ENCODE results near the gene CSF1.

Gene CSF1

GRCh38 chr1:109883248-109883955 lies 27.2 kb upstream of the CSF1 start:
- DNase-seq, result peak; percentile 64

- DNase-seq, result peak; percentile 66
Observed at GRCh38 chr1:109884242-109884891, 26.3 kb upstream of the CSF1 start.

GRCh38 chr1:109885589-109885988 lies 25.1 kb upstream of the CSF1 start:
- no peak for DNase-seq

- DNase-seq, result no peak
Observed at GRCh38 chr1:109886827-109887226, 23.8 kb upstream of the CSF1 start.

DNA sequence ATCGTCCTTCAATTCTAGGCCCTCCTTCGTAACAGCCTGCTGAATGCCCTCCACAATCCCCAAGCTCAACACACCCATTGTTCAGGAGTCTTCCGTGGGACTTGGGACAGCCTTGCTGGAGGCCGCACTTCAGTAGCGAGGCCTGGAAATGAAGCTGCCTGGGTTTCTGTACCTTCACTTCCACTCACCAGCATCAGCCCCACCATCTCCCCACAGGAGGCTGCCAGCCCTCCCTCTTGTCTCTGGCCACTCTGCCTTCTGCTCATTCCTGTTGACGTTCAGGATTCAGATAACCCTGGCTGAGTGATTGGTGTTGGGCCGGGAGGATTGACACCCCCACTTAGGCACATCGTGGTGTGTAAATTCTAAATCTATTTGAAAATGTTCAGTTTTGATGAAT lies 23.4 kb upstream of the CSF1 start:
- no peak for DNase-seq

DNA sequence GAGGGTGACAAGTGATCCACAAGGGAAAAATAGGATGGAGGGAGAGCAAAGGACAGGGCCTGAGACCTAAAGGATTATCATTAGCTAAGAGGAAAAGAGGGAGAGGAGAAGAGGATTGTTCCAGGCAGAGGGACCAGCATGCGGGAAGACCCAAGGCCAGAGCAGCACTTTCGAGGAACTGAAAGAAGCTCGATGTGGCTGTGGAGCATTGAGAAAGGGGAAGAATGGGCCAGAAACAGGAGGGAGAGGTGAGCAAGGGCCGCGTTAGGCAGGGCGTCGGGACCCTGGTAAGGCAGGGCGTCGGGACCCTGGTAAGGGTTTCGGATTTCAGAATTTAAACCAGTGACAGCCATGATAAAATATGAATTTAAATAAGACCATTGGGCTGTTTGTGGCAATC lies 22.8 kb upstream of the CSF1 start:
- no peak for DNase-seq

- DNase-seq, result no peak
Observed at GRCh38 chr1:109889094-109889493, 21.6 kb upstream of the CSF1 start.

DNA sequence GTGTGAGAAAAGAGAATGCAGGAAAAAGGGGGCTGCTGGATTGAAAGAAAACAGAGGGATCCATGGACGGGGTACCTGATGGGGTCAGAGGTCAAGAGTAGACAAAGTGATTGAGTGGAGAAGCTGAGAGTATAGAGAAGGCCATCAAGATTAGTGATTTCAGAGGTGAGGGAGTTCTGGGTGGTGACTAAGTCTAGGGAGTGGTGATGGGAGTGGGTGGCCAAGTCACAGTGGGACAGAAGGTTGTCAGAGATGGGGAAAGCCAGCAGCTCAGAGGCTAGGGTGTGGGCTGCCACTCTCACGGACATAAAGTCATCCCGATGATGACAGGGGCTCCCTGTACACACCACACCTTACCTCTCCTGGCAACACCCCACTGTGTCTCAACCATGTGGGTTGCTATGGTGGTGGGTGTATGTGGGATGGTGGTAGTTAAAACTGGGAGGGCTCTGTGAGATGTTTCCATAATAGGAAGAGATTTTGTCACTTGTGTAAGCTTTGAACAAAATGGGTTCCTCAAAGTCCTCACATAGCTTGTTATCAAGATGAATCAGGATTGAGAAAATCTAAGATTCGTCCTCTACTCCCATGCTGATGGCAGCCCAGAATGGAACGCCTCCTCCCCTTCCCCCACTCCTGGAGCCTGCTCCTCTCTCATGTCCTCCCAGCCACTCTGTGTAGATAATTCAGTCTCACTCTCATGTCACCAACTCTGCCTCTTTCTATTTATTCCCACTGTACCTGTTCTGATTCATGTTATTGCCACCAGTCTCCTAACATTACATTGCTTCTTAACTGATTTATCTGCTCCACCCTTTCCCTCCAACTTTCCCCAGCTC lies 20.3 kb upstream of the CSF1 start:
- DNase-seq, result no peak

DNA sequence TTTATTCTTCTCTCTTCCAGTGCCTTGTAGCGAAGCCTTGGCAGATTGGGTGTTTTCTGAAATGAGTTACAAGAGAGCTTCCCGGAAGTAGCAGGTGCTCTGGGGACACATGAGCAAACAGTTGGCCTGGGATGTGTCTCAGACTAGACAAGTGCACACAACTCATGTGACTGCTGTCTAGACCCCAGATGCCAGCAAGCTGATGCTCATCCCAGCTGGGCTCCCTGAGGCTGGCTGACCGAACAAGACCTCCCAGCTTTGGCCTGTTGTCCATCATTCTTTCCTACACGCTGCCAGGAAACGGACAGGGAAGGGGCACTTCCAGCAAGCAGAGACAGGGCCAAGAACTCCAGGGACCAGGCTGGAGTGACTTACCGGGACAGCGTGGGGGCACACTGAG lies 18.7 kb upstream of the CSF1 start:
- DNase-seq, result peak; percentile 70

DNA sequence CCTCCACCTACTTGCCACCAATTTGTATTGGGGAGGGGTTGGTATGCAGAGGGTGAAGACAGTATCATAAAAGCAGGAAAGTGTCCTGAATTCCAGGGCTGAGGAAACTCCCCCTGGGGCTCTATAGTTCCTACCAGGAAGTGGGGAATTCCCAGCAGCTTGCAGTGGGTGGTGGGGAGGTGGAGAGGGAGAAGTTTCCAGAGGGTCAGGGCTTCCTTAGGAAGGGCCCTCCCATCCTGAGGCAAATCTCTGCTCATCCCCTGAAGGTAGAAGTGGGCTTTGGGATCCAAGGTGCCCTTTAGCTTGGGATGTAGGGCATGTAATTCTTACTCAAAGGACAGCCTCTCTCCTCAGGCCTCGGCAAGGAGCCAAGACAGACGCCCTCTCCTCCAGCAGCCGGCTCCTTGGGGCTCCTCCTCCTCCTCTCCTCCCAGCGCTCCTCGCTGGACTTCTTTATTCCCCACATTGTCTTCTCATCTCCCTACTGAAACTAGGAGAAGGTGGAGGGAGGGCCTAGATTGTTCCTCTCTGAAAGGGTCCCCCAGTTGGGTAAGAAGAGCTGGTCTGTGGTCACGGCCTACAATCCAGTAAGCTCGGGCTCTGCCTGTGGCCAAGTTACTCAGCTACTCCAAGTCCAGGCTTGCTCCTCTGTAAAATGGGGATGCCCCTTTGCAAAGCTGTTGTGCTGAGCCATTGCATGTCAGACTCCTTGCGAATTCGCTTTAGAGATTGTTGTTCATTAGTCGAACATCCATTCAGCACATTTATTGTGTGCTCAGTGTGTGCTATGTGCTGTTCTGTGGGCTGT lies 17.9 kb upstream of the CSF1 start:
- DNase-seq, result no peak

DNA sequence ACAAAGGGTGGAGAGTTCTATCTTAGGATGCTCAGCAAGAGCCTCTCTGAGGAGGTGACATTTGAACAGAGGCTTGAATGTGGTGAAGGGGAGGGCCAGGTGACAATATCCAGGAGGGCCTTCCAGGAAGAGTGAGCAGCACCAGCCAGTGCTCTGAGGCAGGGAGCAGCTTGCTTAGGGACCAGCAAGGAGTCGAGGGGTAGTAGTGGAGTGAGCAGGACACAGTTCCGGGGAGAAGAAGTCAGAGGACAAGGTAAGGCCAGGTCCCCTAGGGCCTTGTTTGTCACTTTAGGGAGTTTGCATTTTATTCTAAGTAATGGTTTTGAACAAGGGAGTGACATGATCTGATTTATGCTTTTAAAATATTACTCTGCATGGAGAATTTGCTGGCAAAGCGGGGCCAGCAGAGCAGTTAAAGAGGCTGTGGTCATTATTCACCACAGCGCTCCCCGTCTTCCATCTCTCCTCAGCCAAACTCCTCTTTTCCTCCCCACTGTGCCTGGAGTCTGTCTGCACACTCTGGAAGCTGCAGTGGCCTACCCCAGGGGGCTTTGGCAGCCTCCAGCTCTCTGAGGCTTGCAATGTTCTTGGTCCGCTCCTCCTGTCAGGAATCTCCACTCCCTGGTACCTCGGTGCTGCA lies 17.0 kb upstream of the CSF1 start:
- no peak for DNase-seq

DNA sequence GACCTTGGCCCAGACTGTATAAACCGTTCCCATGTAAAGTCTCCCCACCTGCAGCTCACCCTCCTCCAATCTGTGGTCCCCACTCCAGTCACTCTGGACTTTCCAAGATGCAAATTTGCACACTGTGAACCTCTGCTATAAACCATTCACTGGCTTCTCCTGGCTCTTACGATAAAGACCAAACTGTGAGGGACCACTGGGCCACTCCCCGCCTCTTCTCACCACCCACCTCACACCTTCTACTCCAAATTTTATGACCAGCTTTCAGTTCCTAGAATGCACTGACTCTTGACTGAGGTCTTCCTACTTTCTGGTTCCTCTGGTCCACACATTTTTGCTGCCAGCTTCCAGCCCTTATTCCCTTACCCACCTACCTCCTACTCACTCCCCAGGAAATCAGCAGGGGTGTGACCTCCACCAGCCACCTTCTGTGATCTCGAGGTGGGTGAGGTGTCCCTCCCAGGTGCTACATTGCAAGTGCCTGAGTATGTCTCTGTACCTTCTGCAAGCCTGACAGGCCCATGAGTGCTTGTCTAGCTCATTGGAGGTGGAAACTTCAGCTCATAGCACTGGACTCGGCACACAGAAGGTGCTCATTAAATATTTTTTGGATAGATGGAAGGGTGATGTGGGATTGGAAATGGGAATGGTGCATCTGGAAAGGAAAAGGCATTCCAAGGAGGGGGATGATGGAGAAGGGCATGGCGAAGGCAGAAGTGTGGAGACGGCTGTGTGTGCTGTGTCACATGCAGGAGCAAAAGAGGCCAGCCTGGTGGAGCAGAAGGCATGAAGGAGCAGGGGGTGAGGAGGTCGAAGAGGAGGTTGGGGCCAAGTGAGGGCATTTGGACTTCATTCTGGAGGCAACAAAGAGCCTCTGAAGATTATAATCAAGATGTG lies 15.6 kb upstream of the CSF1 start:
- no peak for DNase-seq

DNA sequence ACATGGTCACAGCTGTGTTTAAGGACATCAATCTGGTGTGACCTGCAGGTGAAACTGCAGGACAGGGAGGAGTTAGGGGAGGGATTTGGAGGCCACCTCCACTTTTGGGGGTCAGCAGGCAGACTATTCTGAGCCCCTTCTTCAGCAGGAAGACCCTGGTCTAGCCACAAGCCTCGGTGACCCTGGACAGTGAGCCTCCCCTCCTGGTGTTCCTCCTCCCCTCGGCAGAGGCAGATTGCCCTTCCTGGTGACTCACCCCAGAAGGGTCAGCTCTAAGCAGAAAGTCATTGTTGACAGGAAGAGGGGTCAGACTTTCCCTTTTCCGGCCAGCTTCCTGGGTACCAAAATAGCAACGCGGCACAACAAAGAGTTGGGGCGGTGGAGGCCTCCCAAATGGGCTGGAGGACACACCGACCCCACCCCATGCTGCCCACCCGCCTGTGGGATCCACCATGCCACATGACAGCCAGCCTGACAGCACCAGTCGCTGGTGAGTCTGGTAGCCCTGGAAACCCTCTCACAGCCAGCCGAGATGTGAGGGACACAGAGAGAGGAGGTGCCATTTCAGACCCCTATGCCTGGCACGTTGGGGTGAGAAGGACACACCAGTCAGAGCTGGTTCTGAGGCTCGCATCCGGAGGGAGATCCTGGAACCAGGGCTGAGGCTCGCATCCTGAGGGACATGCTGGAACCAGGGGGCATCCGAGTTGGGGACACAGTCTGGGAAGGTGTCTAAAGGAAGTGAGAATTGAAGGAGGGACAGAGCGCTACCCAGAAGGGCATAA lies 14.7 kb upstream of the CSF1 start:
- no peak for DNase-seq

DNA sequence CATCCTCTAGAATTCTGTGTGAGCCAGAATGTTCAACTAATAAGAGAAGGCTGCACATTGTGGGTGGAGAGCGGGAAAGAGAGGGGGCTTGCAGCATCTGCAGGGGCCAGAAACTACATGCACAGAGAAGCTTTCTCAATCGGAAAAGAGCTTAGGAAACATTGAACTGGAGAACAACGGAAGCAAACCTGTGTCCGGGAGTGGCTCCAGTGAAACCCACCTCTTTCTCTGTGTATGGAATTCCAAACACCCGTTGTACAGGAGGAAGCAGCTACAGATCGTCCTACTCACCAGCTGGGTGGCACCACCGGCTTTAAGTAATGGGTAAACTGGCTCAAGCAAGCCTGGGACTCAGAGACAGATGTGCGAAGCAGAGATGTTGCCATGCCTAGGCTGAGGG lies 14.0 kb upstream of the CSF1 start:
- no peak for DNase-seq

- DNase-seq, result no peak
Observed at GRCh38 chr1:109897259-109897955, 13.2 kb upstream of the CSF1 start.

DNA sequence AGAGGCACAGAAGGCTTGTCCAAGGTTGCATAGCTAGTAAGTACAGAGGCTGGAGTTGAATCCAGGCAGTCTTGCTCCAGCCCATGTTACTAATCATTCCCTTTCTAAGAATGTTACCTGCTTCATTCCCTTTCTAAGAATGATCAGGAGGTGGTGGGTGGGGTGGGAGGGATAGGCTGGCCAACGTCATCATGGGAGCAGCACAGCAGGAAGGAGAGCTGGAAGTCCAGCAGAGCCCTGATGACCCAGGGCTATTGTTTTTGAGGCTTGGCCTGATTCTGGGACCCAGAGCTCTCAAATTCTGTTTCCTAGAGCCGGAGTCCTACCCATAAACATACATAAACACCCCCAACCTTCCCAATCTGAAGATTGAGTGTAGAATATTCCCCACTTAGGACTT lies 11.8 kb upstream of the CSF1 start:
- DNase-seq, result no peak

DNA sequence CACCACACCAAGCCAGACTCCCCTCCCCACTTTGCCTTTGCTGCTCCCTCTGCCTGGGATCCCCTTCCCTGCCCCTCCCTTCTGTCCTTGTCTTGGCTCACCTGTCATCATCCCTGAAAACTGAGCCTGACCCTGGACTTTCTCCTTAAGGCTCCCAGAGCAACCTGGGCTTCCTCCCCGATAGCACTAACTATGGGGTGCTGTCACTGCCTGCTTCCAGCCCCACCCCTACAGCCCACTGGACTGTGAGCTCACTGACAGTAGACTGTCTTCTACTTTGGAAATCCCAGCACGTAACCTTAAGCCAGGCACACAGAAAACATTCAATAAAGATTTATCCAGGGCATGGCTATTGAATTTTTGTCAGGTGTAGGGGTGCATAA lies 9.5 kb upstream of the CSF1 start:
- DNase-seq, result no peak

DNA sequence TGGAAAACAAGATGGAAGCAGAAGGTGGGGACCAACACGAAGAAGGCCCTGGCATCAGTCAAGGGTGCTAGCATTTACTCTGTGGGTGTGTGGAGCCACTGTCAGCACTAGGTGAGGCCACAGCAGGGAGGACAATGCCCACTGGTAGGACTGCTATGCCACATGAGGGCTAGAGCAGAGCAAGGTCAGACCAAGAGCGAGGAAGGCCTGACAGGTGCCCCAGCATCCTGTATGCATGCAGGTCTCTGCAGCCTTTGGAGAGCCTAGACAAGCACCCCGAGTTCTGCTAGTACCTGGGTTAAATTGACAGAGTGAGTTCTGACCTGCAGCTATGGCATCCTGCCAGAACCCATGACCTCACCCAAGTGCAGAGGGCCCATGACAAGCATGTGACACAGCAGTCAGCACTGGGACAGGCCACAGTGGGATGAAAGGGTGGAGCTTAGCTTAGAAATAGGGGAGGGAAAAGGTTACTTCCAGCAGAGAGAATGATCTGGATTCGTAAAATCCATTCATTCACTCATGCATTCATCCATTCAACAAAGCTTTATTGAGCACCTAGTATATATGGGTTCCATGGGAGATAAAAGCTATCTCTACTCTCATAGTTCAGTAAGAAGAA lies 9.0 kb upstream of the CSF1 start:
- no peak for DNase-seq

- no peak for DNase-seq
Observed at GRCh38 chr1:109902204-109902985, 8.3 kb upstream of the CSF1 start.
